ENCODE measurements around the gene RAB10.

GRCh38 chr2:26150243-26150642, 116.4 kb downstream of the RAB10 start:
- TF ChIP-seq POLR2A (IDR thresholded peaks at IDR 0.05; ENCODE audit: low read depth, low read length) (no peak), POLR2AphosphoS5 (IDR thresholded peaks at IDR 0.05; ENCODE audit: low read depth, low read length) (no peak), POU2F2 (IDR thresholded peaks at IDR 0.05; ENCODE audit: low read depth, low read length) (no peak)

Measured in GM12891 (cell line).